Ishikawa (cell line): ENCODE measurements around the gene SOCS2.

Source experiments
- CEBPB ChIP-seq: IDR thresholded peaks from 2 replicates; pipeline ENCODE4 v1.6.1; 2012
- CREB1 ChIP-seq: IDR thresholded peaks from 2 replicates; pipeline ENCODE4 v1.6.1; 2012; ENCODE audit warnings: low read depth
- EGR1 ChIP-seq: IDR thresholded peaks from 2 replicates; pipeline ENCODE4 v1.6.1; 2012
- EP300 ChIP-seq: IDR thresholded peaks from 2 replicates; pipeline ENCODE4 v1.6.1; 2012; ENCODE audit warnings: borderline replicate concordance
- FOXM1 ChIP-seq: IDR thresholded peaks from 2 replicates; pipeline ENCODE4 v1.6.1; 2012; ENCODE audit warnings: low read depth, borderline replicate concordance
- NFIC ChIP-seq: IDR thresholded peaks from 2 replicates; pipeline ENCODE4 v1.6.1; 2012
- RAD21 ChIP-seq: IDR thresholded peaks from 2 replicates; pipeline ENCODE4 v1.6.1; 2012; ENCODE audit warnings: low read depth
- TAF1 ChIP-seq: IDR thresholded peaks from 2 replicates; pipeline ENCODE4 v1.6.1; 2012; ENCODE audit warnings: low read depth, mild to moderate bottlenecking
- TCF12 ChIP-seq: IDR thresholded peaks from 2 replicates; pipeline ENCODE4 v1.6.1; 2012; ENCODE audit warnings: low read depth
- TEAD4 ChIP-seq: IDR thresholded peaks from 2 replicates; pipeline ENCODE4 v1.6.1; 2012
- YY1 ChIP-seq: IDR thresholded peaks from 2 replicates; pipeline ENCODE4 v1.6.1; 2012; ENCODE audit warnings: low read depth
- ZBTB7A ChIP-seq: IDR thresholded peaks from 2 replicates; pipeline ENCODE4 v1.6.1; 2012; ENCODE audit warnings: low read depth
- TF ChIP-seq, protein P1 (sequence below): IDR thresholded peaks from 2 replicates; pipeline ENCODE4 v1.6.1; 2012
- TF ChIP-seq, protein P2 (sequence below): IDR thresholded peaks from 2 replicates; pipeline ENCODE4 v1.6.1; 2012; ENCODE audit warnings: low read depth, mild to moderate bottlenecking
- TF ChIP-seq, protein P3 (sequence below): IDR thresholded peaks from 2 replicates; pipeline ENCODE4 v1.6.1; 2012

The SOCS2 gene

DNA sequence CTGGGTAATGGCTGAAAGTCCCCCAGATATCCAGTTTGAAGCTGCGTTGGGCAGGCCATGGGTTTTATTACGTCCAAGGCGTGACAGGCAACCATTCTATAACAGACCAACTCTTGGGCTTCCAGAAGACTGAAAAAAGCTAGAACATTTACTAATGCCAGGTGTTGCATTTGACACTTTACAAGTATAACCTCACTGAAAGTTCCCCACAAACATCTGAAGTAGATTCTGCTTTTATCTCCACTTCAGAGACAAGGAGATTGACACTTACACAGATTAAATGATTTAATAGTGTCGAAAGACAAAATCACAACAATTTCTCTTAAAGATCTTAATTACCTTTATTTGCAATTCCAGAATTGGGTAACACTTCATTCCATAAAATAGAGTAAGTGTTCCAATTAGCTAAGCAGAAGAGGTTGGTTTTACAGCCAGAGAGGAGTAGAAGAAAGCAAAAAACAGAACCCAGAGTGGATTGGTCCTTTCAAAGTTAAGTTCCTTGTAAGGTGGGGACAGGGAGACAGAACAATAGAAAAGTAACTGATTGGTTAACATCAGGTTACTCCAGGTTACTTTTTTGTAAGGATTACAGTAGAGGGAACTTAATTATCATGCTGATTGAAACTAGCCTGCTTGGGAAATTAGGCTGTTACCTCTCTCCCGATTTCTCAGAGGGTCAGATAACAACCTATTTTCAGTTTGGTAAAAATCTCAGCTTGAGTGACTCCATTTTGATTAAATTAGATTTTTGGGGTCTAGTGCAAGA lies 11.3 kb downstream of the SOCS2 start:
- TF ChIP-seq YY1 (no peak), NFIC (no peak), TEAD4 (no peak), FOXM1 (no peak), ZBTB7A (no peak), TCF12 (no peak), CEBPB (no peak)
- TF ChIP-seq, protein P1, sequence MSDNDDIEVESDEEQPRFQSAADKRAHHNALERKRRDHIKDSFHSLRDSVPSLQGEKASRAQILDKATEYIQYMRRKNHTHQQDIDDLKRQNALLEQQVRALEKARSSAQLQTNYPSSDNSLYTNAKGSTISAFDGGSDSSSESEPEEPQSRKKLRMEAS, result no peak

DNA sequence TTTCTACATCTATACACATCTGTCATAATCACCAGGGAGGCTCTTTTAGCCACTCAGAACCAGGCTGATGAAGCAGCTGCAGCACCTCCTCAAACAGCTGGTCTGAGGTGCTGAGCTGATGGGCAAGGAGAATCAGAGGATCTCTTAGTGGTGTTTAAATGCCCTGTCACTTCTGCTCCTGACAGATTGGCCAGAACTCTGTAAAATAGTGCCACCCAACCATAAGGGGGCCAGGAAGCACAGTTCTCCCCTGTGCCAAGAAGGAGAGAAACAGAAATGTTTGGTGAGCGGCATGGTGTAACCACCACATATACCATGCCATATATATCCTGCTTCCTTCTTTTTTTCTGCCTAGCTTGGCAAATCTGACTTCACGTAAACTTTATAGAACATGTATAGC lies 12.8 kb downstream of the SOCS2 start:
- no peak for TF ChIP-seq EGR1
- no peak for TF ChIP-seq EP300
- no peak for TF ChIP-seq CREB1
- TF ChIP-seq YY1, result no peak
- TF ChIP-seq, protein P2, sequence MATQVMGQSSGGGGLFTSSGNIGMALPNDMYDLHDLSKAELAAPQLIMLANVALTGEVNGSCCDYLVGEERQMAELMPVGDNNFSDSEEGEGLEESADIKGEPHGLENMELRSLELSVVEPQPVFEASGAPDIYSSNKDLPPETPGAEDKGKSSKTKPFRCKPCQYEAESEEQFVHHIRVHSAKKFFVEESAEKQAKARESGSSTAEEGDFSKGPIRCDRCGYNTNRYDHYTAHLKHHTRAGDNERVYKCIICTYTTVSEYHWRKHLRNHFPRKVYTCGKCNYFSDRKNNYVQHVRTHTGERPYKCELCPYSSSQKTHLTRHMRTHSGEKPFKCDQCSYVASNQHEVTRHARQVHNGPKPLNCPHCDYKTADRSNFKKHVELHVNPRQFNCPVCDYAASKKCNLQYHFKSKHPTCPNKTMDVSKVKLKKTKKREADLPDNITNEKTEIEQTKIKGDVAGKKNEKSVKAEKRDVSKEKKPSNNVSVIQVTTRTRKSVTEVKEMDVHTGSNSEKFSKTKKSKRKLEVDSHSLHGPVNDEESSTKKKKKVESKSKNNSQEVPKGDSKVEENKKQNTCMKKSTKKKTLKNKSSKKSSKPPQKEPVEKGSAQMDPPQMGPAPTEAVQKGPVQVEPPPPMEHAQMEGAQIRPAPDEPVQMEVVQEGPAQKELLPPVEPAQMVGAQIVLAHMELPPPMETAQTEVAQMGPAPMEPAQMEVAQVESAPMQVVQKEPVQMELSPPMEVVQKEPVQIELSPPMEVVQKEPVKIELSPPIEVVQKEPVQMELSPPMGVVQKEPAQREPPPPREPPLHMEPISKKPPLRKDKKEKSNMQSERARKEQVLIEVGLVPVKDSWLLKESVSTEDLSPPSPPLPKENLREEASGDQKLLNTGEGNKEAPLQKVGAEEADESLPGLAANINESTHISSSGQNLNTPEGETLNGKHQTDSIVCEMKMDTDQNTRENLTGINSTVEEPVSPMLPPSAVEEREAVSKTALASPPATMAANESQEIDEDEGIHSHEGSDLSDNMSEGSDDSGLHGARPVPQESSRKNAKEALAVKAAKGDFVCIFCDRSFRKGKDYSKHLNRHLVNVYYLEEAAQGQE, result no peak
- no peak for TF ChIP-seq NFIC
- no peak for TF ChIP-seq FOXM1
- TF ChIP-seq, protein P1, result no peak
- no peak for TF ChIP-seq ZBTB7A
- no peak for TF ChIP-seq TCF12
- TF ChIP-seq CEBPB, result no peak
- TF ChIP-seq TEAD4, result no peak
- no peak for TF ChIP-seq RAD21
- TF ChIP-seq TAF1, result no peak
- TF ChIP-seq, protein P3, sequence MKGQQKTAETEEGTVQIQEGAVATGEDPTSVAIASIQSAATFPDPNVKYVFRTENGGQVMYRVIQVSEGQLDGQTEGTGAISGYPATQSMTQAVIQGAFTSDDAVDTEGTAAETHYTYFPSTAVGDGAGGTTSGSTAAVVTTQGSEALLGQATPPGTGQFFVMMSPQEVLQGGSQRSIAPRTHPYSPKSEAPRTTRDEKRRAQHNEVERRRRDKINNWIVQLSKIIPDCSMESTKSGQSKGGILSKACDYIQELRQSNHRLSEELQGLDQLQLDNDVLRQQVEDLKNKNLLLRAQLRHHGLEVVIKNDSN, result no peak

DNA sequence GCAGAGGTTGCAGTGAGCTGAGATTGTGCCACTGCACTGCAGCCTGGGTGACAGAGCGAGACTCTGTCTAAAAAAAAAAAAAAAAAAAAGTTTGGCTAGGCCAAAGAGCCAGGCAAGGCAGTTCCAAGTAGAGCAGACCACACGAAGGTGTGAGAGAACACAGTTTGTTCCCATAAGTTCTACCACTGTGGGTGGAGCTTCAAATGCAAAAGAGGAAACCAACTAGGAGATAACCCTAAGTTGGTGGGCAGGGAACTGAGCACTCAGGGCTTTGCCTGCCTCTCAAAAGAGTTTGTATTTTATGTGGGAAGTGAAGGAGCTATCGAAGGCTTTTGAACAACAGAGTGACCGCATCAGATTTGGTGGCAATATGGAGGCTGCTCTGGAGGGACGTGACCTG lies 15.1 kb downstream of the SOCS2 start:
- TF ChIP-seq NFIC (no peak), ZBTB7A (no peak), TCF12 (no peak), RAD21 (no peak), EP300 (no peak), EGR1 (no peak), CREB1 (no peak)
- TF ChIP-seq, protein P2, result no peak
- TF ChIP-seq, protein P3, result no peak
- TF ChIP-seq, protein P1, result no peak

DNA sequence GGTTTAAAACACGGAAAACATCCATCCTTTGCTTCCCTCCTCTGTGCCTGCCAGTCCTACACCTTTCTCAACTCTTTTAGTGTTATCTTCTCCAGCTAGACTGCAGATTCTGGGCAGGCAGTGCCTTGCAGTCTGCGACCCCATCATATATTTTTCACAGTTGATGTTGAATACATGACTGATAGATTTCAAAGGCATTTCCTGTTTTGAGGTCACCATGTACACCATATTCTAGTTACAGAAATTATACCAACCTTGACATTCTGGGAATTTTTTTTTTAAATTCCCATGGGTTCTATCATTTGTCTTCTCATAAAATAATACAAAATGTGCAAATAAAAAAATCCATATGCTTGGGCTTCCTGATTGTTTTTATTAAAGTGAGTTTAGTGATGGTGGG lies 16.6 kb downstream of the SOCS2 start:
- TF ChIP-seq YY1, result no peak
- no peak for TF ChIP-seq TCF12

DNA sequence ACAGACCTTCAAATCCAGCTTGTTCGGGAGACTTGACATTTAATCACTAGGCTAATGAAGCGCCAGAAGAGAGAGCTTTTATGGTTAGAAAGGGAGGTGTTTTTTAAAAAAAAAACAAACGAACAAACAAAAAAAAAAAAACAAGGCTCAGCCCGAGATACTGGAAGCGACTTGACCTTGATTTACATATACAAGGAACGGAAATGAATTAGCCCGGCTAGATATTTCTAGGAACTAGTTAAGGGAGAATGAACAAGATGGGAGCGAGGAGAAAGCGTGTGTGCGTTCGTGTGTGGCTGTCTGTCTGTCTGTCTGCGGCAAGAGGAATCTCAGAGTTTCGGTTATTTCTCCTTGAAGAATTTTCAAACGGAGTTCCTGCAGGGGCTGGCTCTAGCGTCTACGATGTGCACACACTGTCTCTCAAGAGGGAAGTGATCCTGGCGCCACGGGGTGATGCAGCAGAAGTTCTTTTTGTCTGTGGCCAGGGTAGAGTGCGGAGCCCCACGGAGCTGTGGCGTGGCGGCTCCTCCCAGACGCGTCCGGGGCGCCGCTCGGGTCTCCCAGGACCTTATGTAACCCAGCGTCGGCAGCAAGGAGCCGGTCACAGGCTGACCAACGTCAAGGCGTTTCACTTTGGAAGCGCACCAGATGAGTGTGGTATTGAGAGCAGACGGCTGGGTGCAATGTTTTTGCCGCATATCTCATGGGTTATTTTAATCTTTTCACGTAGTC lies 18.8 kb downstream of the SOCS2 start:
- TF ChIP-seq RAD21 (no peak), NFIC (no peak), ZBTB7A (no peak), TEAD4 (no peak), TAF1 (no peak), TCF12 (no peak), CREB1 (no peak)
